HepG2 (cell line): ENCODE data around the gene CES2. TPM values are rescaled to one million over a fixed set of nuclear protein-coding genes. Genes with fewer than 3 reads are reported as not detected.

Source experiments
- ATRX ChIP-seq: sonication (generic); formaldehyde crosslinking; IDR thresholded peaks from 2 replicates; pipeline ENCODE4 v1.4.0; 2020; ENCODE audit warnings: missing genetic modification reagents, borderline replicate concordance
- CEBPB ChIP-seq: IDR thresholded peaks from 2 replicates; pipeline ENCODE4 v1.6.1; 2011; ENCODE audit warnings: low read depth, low read length, improper control_type of control experiment, borderline replicate concordance
- ERF ChIP-seq: IDR thresholded peaks from 2 replicates; pipeline ENCODE4 v1.6.1; 2018; ENCODE audit warnings: missing biosample characterization, missing genetic modification reagents
- FOXA3 ChIP-seq: IDR thresholded peaks from 2 replicates; pipeline ENCODE4 v1.6.1; 2016; ENCODE audit warnings: missing genetic modification reagents, missing compliant biosample characterization
- FOXP1 ChIP-seq, 2 experiments: fragments of 450-650 bp in 1 of 2; IDR thresholded peaks; 2 replicates each; pipeline ENCODE4 v1.6.1; 2017 to 2018; ENCODE audit warnings: antibody characterized with exemption in 1 of 2
- NFIB ChIP-seq: sonication (generic); formaldehyde crosslinking; IDR thresholded peaks from 2 replicates; pipeline ENCODE4 v1.9.0; 2021; ENCODE audit warnings: missing genetic modification reagents, mild to moderate bottlenecking, borderline replicate concordance
- ZNF263 ChIP-seq: sonication (generic); formaldehyde crosslinking; IDR thresholded peaks from 2 replicates; pipeline ENCODE4 v1.4.0; 2020; ENCODE audit warnings: missing genetic modification reagents
- ZNF761 ChIP-seq: sonication (generic); formaldehyde crosslinking; conservative IDR thresholded peaks from 2 replicates; pipeline ENCODE4 v1.4.0; 2020; ENCODE audit warnings: mild to moderate bottlenecking, missing genetic modification reagents
- polyA plus RNA-seq, 8 experiments: library from polyadenylated mRNA; depleted of rRNA in 3 of 8; stranded (reverse) in 7 of 8; unstranded in 1 of 8; fragments of >200 nt; fragmentation: Illumina TruSeq in 4 of 8; extraction: Trizol in 4 of 8; gene quantifications; 2 replicates each; pipeline versions ENCODE4 v1.2.1 to v1.2.3, GENCODE V29; 2011 to 2016; ENCODE audit warnings: low read depth in 4 of 8, missing spikeins in 1 of 8, mixed read lengths in 1 of 8; ENCODE audit not compliant: insufficient read depth in 1 of 8
- total RNA-seq, 5 experiments: library from RNA; depleted of rRNA; stranded (reverse); fragments of >200 nt; fragmentation: Illumina TruSeq; extraction: Trizol; gene quantifications; 2 replicates each; pipeline ENCODE4 v1.2.3, GENCODE V29; 2016; ENCODE audit warnings: low read depth in 1 of 5
- TF ChIP-seq, protein P1 (sequence below): IDR thresholded peaks from 2 replicates; pipeline ENCODE4 v1.6.1; 2016; ENCODE audit warnings: low read depth
- TF ChIP-seq, protein P2 (sequence below): sonication (generic); formaldehyde crosslinking; IDR thresholded peaks from 2 replicates; pipeline ENCODE4 v1.8.0; 2022; ENCODE audit warnings: missing genetic modification reagents, mild to moderate bottlenecking, borderline replicate concordance
- TF ChIP-seq, protein P3 (sequence below), 2 experiments: sonication (generic) in 1 of 2; formaldehyde crosslinking in 1 of 2; IDR thresholded peaks; 2 replicates each; pipeline versions ENCODE4 v1.5.1 to v1.6.1; 2011 to 2020; ENCODE audit warnings: borderline replicate concordance in 1 of 2, low read depth in 1 of 2, low read length in 1 of 2, mild to moderate bottlenecking in 1 of 2, missing genetic modification reagents in 1 of 2, moderate library complexity in 1 of 2
- TF ChIP-seq, protein P4 (sequence below): sonication (generic); formaldehyde crosslinking; IDR thresholded peaks from 2 replicates; pipeline ENCODE4 v1.5.0; 2020; ENCODE audit warnings: missing genetic modification reagents, mild to moderate bottlenecking, borderline replicate concordance
- TF ChIP-seq, protein P5 (sequence below): sonication (generic); formaldehyde crosslinking; IDR thresholded peaks from 2 replicates; pipeline ENCODE4 v1.4.0; 2020; ENCODE audit warnings: mild to moderate bottlenecking, missing genetic modification reagents, borderline replicate concordance

The CES2 gene
- total and polyA plus RNA-seq, 2 of the 13 experiments (the other 11 are each of a cell fraction or from before 2014, with no cell fraction given), result 50.6 to 63.8 TPM

DNA sequence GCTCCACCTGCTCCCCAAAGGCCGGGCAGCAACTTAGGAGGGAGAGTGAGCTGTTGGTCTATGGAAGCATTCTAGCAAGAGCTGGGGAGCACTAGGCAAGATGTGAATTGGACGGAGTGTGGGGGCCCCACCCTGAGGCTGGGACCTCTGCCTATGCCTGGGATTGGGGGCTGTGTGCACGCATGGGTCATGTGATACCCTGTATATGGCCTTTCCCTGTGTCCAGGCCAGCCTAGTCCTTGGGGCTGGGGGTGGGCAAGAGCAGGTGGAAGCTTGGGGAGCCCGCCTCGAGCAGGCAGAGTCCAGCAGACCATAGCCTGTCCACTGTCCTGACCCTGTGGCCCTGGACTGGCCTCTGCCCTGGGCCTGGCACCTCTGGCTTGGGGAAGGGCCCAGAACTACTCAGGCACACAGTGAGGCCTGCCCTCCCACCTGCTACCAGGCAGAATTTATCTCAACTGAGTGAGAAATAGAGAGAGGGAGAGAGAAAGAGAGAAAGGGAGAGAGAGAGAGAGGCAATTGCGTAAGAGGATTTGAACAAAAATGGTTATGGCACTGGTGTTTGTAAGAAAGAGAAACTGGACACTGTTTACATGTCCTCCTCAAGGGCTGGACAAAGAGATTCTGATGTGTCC is 35.9 kb upstream of the CES2 start (continued):
- no peak for TF ChIP-seq NFIB (CRISPR knock-in tag)
- TF ChIP-seq, protein P1, sequence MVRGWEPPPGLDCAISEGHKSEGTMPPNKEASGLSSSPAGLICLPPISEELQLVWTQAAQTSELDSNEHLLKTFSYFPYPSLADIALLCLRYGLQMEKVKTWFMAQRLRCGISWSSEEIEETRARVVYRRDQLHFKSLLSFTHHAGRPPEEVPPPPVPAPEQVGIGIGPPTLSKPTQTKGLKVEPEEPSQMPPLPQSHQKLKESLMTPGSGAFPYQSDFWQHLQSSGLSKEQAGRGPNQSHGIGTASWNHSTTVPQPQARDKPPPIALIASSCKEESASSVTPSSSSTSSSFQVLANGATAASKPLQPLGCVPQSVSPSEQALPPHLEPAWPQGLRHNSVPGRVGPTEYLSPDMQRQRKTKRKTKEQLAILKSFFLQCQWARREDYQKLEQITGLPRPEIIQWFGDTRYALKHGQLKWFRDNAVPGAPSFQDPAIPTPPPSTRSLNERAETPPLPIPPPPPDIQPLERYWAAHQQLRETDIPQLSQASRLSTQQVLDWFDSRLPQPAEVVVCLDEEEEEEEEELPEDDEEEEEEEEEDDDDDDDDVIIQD (CRISPR knock-in tag), result 0 out of 2 replicates have a peak, but pooled peaks have one; percentile 27
- TF ChIP-seq, protein P2, sequence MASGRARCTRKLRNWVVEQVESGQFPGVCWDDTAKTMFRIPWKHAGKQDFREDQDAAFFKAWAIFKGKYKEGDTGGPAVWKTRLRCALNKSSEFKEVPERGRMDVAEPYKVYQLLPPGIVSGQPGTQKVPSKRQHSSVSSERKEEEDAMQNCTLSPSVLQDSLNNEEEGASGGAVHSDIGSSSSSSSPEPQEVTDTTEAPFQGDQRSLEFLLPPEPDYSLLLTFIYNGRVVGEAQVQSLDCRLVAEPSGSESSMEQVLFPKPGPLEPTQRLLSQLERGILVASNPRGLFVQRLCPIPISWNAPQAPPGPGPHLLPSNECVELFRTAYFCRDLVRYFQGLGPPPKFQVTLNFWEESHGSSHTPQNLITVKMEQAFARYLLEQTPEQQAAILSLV (CRISPR knock-in tag), result 0 out of 2 replicates have a peak, but pooled peaks have one; percentile 34
- peak; percentile 45; the same call in 1 of the 2 replicates for TF ChIP-seq FOXA3 (CRISPR knock-in tag)
- TF ChIP-seq, protein P3, sequence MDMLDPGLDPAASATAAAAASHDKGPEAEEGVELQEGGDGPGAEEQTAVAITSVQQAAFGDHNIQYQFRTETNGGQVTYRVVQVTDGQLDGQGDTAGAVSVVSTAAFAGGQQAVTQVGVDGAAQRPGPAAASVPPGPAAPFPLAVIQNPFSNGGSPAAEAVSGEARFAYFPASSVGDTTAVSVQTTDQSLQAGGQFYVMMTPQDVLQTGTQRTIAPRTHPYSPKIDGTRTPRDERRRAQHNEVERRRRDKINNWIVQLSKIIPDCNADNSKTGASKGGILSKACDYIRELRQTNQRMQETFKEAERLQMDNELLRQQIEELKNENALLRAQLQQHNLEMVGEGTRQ (IDR thresholded peaks at IDR 0.05; ENCODE audit: low read depth, low read length), result no peak
- TF ChIP-seq, protein P3 (CRISPR knock-in tag; IDR thresholded peaks at IDR 0.05; ENCODE audit: borderline replicate concordance), result peak; percentile 44; the same call in 1 of the 2 replicates
- TF ChIP-seq ZNF761 (CRISPR knock-in tag), result no peak
- peak; percentile 60 for TF ChIP-seq ZNF263 (CRISPR knock-in tag)
- no peak for TF ChIP-seq FOXP1 (IDR thresholded peaks at IDR 0.05)
- TF ChIP-seq FOXP1 (CRISPR knock-in tag; IDR thresholded peaks at IDR 0.05), result no peak
- TF ChIP-seq ERF, result peak; percentile 40; the same call in 1 of the 2 replicates
- TF ChIP-seq CEBPB, result peak; percentile 88
- TF ChIP-seq ATRX (CRISPR knock-in tag), result no peak
- TF ChIP-seq, protein P4, sequence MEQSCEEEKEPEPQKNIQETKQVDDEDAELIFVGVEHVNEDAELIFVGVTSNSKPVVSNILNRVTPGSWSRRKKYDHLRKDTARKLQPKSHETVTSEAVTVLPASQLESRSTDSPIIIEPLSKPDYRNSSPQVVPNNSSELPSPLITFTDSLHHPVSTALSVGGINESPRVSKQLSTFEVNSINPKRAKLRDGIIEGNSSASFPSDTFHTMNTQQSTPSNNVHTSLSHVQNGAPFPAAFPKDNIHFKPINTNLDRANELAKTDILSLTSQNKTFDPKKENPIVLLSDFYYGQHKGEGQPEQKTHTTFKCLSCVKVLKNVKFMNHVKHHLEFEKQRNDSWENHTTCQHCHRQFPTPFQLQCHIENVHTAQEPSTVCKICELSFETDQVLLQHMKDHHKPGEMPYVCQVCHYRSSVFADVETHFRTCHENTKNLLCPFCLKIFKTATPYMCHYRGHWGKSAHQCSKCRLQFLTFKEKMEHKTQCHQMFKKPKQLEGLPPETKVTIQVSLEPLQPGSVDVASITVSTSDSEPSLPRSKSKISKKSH, result peak; percentile 77; the same call in 1 of the 2 replicates
- TF ChIP-seq, protein P5, sequence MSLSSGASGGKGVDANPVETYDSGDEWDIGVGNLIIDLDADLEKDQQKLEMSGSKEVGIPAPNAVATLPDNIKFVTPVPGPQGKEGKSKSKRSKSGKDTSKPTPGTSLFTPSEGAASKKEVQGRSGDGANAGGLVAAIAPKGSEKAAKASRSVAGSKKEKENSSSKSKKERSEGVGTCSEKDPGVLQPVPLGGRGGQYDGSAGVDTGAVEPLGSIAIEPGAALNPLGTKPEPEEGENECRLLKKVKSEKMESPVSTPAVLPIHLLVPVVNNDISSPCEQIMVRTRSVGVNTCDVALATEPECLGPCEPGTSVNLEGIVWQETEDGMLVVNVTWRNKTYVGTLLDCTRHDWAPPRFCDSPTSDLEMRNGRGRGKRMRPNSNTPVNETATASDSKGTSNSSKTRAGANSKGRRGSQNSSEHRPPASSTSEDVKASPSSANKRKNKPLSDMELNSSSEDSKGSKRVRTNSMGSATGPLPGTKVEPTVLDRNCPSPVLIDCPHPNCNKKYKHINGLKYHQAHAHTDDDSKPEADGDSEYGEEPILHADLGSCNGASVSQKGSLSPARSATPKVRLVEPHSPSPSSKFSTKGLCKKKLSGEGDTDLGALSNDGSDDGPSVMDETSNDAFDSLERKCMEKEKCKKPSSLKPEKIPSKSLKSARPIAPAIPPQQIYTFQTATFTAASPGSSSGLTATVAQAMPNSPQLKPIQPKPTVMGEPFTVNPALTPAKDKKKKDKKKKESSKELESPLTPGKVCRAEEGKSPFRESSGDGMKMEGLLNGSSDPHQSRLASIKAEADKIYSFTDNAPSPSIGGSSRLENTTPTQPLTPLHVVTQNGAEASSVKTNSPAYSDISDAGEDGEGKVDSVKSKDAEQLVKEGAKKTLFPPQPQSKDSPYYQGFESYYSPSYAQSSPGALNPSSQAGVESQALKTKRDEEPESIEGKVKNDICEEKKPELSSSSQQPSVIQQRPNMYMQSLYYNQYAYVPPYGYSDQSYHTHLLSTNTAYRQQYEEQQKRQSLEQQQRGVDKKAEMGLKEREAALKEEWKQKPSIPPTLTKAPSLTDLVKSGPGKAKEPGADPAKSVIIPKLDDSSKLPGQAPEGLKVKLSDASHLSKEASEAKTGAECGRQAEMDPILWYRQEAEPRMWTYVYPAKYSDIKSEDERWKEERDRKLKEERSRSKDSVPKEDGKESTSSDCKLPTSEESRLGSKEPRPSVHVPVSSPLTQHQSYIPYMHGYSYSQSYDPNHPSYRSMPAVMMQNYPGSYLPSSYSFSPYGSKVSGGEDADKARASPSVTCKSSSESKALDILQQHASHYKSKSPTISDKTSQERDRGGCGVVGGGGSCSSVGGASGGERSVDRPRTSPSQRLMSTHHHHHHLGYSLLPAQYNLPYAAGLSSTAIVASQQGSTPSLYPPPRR (CRISPR knock-in tag), result 0 out of 2 replicates have a peak, but pooled peaks have one; percentile 11
